Iris pigment epithelial cell (primary cell): ENCODE data around the gene RCVRN.

ENCODE experiments used
- DNase-seq: peaks from one replicate; pipeline ENCODE4 v3.0.0-alpha.2; 2011; ENCODE audit warnings: low read depth

RCVRN gene

DNA sequence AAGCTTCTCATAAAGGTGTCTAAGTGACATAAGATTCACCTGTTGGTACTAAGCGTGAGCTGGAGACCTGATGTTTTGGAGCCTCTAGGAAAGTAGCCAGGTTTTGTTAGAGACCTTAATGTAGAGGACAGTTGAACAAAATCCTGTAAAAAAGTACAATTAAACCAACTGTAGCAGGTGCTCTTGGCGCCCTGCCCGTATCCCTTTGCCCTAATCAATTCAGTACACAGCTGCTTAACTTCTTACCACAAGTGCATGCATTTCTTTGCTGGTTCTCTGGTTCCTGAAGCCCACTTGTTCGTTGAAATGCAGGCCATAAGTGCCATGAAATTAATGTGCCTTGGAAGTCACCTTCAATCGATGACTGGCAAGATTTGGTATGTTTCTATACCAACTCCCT, 54.9 kb downstream of the RCVRN start:
- DNase-seq: no peak
